GM23248 (cell line): ENCODE data around the gene UFSP2. TPM values are rescaled to one million over a fixed set of nuclear protein-coding genes. Genes with fewer than 3 reads are reported as not detected.

ENCODE experiments used
- DNase-seq: peaks from one replicate; pipeline ENCODE4 v3.0.0-alpha.2; 2015
- H2AFZ ChIP-seq: fragments of 200-600 bp; sonication (generic); 2 replicates; pipeline ENCODE4 v1.6.1; 2016; ENCODE audit warnings: antibody characterized with exemption
- H3F3A ChIP-seq: fragments of 200-600 bp; sonication (generic); 2 replicates; pipeline ENCODE4 v1.6.1; 2016; ENCODE audit warnings: mild to moderate bottlenecking, antibody characterized with exemption, mixed run types; ENCODE audit not compliant: insufficient read depth
- H3K27ac ChIP-seq: fragments of 200-600 bp; sonication (generic); 2 replicates; pipeline ENCODE4 v1.5.1; 2016; ENCODE audit warnings: mild to moderate bottlenecking
- H3K27me3 ChIP-seq: fragments of 200-600 bp; sonication (generic); replicated peaks from 2 replicates; pipeline ENCODE4 v1.6.1; 2016; ENCODE audit warnings: mild to moderate bottlenecking; ENCODE audit not compliant: insufficient read depth
- H3K36me3 ChIP-seq: fragments of 200-600 bp; sonication (generic); 2 replicates; pipeline ENCODE4 v1.6.1; 2016; ENCODE audit warnings: low read depth, mild to moderate bottlenecking
- H3K4me1 ChIP-seq: fragments of 200-600 bp; sonication (generic); 2 replicates; pipeline ENCODE4 v1.6.1; 2016; ENCODE audit warnings: mild to moderate bottlenecking; ENCODE audit not compliant: insufficient read depth
- H3K4me2 ChIP-seq: fragments of 200-600 bp; sonication (generic); one replicate; pipeline ENCODE4 v1.6.1; 2016; ENCODE audit warnings: mild to moderate bottlenecking; ENCODE audit not compliant: unreplicated experiment
- H3K4me3 ChIP-seq: fragments of 200-600 bp; sonication (generic); 2 replicates; pipeline ENCODE4 v1.5.1; 2016; ENCODE audit warnings: mild to moderate bottlenecking
- H3K79me2 ChIP-seq: fragments of 200-600 bp; sonication (generic); 2 replicates; pipeline ENCODE4 v1.6.1; 2016; ENCODE audit warnings: mild to moderate bottlenecking; ENCODE audit not compliant: insufficient read depth
- H3K9ac ChIP-seq: fragments of 200-600 bp; sonication (generic); 2 replicates; pipeline ENCODE4 v1.6.1; 2016; ENCODE audit warnings: mild to moderate bottlenecking
- H3K9me2 ChIP-seq: fragments of 200-600 bp; sonication (generic); 2 replicates; pipeline ENCODE4 v1.6.1; 2016; ENCODE audit warnings: mixed run types, mild to moderate bottlenecking, moderate library complexity; ENCODE audit not compliant: insufficient read depth
- H3K9me3 ChIP-seq: fragments of 200-600 bp; sonication (generic); one replicate; pipeline ENCODE4 v1.6.1; 2017; ENCODE audit warnings: low read depth
- H4K20me1 ChIP-seq: fragments of 200-600 bp; sonication (generic); 2 replicates; pipeline ENCODE4 v1.6.0; 2016; ENCODE audit not compliant: insufficient read depth
- EZH2 ChIP-seq: fragments of 200-600 bp; sonication (generic); IDR thresholded peaks from 2 replicates; pipeline ENCODE4 v1.6.1; 2018; ENCODE audit warnings: antibody characterized with exemption, mild to moderate bottlenecking; ENCODE audit not compliant: insufficient read depth, poor library complexity, severe bottlenecking
- EZH2phosphoT487 ChIP-seq: fragments of 200-600 bp; sonication (generic); IDR thresholded peaks from 2 replicates; pipeline ENCODE4 v1.6.1; 2018; ENCODE audit warnings: antibody characterized with exemption, moderate library complexity, mild to moderate bottlenecking, low read depth; ENCODE audit not compliant: insufficient read depth
- WGBS, 2 experiments: methylation state at CpG; one replicate each; pipeline ENCODE4 v1.1.6; 2015 to 2017; ENCODE audit warnings: low lambda C conversion rate in 2 of 2, low coverage in 1 of 2; ENCODE audit errors: missing lambda C conversion rate in 2 of 2; 5-methylcytosine and 5-hydroxymethylcytosine counted together
- in situ Hi-C: fragments of 300-500 bp; cut with MboI; formaldehyde crosslinking; loops from 2 replicates; pipeline ENCODE4 v1.15.0; 2020
- polyA plus RNA-seq: library from polyadenylated mRNA; unstranded; fragments of >200 nt; fragmentation: Nextera tagmentation; extraction: Ambion mirVana; gene quantifications from 2 replicates; pipeline ENCODE4 v1.2.1, GENCODE V29; 2016
- total RNA-seq: library from RNA; depleted of rRNA; stranded (reverse); fragments of >200 nt; shearing (Covaris generic); gene quantifications from 2 replicates; pipeline ENCODE4 v1.2.3, GENCODE V29; 2014

Gene UFSP2
- total and polyA plus RNA-seq, 2 experiments from 2014 or later: 25.6 to 26.8 TPM

DNA sequence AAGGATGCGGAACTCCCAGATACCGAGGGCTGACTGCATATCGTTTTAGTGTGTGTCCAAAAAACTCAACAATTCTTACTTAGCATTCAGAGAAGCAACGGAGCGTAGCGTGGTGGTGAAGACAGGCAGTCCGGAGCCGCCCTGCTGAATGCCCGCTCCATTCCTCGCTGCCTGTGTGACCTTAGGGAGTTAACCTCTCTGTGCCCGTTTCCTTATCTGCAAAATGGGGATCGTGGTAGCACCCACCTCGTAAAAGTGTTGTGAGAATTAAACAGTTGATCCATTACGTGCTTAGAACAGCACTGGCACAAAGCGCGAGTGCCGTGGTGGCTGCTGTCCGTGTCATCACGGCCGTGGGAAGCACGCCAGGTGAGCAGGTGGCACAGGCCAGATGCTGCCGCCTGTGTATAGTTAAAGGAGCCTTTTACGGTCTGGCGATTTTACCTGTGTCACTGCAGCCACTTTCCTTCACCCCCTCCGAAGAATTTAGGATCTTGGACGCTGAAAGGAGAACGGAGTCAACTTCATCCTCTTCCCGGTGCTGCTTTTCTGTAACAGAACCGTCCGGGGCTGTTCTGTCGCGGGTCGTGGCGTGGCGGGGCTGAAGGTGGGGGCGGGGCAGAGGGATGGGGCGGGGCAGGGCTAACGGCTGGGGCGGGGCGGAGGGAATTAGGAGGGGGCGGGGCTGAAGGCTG lies 44.9 kb upstream of the UFSP2 start:
- in situ Hi-C loops: no loop called here
- TF ChIP-seq EZH2 (no peak), EZH2phosphoT487 (no peak)
- H3K27ac ChIP-seq: no peak overlapping the region
- peaks cover 8% of the 10 kb centered on the region; the same call in 1 of the 2 replicates for H3K27me3 ChIP-seq
- H3K4me3 ChIP-seq: peak overlapping the region; percentile 81
- 2 to 3% methylated on average over 34 to 41 of the region's 41 CpGs for whole genome bisulfite sequencing, 2 experiments
- H3K9me3 ChIP-seq: no peaks in the 10 kb centered on the region
- H3F3A ChIP-seq: peaks cover 17% of the 10 kb centered on the region
- no peaks in the 10 kb centered on the region for H4K20me1 ChIP-seq
- peak overlapping the region; percentile 97 for H3K4me2 ChIP-seq
- peak overlapping the region; percentile 58 for H3K9ac ChIP-seq
- H3K79me2 ChIP-seq: no peaks in the 10 kb centered on the region
- no peaks in the 10 kb centered on the region for H3K9me2 ChIP-seq
- peak; percentile 60 for DNase-seq
- H2AFZ ChIP-seq: peak overlapping the region; percentile 87
- no peaks in the 10 kb centered on the region for H3K36me3 ChIP-seq
- peaks cover 14% of the 10 kb centered on the region for H3K4me1 ChIP-seq

DNA sequence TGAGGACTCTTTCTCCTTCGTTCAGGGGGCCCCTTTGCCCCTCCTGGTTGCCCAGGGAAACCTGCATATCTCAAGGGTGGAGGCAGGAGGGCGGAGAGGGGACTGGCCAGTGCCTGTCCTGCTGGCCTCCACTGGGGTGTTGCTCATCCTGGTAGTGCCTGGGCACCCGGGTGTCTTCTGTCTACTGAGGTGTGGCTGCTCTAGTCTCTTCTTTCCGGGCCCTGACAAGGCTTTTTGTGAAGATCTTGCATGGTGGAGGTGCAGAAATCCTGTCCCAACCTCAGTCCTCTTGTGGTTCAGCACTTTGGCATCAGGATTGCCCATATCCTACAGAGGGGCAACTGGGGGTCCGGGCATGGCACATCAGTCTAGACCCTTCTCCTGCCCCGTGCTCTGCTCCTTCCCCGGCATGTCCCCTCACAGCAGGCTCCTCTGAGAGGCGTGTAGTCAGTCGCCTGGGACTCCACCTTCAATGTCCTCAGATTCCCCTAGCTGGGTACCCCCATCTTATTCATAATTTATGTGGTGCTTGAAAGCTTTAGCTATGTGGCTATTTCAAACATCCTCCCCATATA lies 43.9 kb upstream of the UFSP2 start:
- DNase-seq: no peak
- Histone ChIP-seq H4K20me1 (no peaks in the 10 kb centered on the region), H3K9me3 (no peaks in the 10 kb centered on the region), H3K36me3 (no peaks in the 10 kb centered on the region), H3K27ac (no peak overlapping the region), H3K27me3 (peaks cover 8% of the 10 kb centered on the region; the same call in 1 of the 2 replicates), H3K9ac (no peak overlapping the region), H2AFZ (no peak overlapping the region), H3K79me2 (no peaks in the 10 kb centered on the region), H3K4me3 (no peak overlapping the region), H3K4me1 (peaks cover 14% of the 10 kb centered on the region), H3K4me2 (no peak overlapping the region), H3F3A (peaks cover 17% of the 10 kb centered on the region), H3K9me2 (no peaks in the 10 kb centered on the region)
- in situ Hi-C loops: no loop called here
- WGBS, 2 experiments: 76 to 78% methylated on average over 9 of the region's 9 CpGs
- TF ChIP-seq EZH2phosphoT487 (no peak), EZH2 (no peak)

DNA sequence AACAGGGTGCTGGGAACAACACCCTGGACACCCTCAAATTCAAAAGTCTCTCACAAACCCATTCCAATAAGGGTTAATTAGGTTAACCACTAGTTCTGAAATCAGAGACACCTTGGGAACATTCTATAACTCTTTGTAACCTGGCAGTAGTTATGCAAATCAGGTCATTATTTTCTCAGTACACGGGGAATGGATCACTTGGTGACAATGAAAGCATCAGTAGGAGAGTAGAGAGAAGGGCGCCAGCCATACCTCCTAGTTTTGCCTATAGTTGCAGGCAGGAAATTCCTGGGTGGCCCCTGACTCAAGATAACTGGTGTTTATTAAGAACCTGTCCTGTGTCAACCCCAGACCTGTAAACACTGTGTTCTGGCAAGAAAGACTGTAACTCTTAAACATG lies 43.2 kb upstream of the UFSP2 start:
- Histone ChIP-seq H3K4me3 (no peak overlapping the region), H2AFZ (no peak overlapping the region), H3K9me2 (no peaks in the 10 kb centered on the region), H3K9ac (no peak overlapping the region), H3K27ac (no peak overlapping the region), H3K9me3 (no peaks in the 10 kb centered on the region), H3F3A (peaks cover 17% of the 10 kb centered on the region), H3K27me3 (peaks cover 8% of the 10 kb centered on the region; the same call in 1 of the 2 replicates), H4K20me1 (no peaks in the 10 kb centered on the region), H3K79me2 (no peaks in the 10 kb centered on the region), H3K36me3 (no peaks in the 10 kb centered on the region), H3K4me2 (no peak overlapping the region), H3K4me1 (peaks cover 14% of the 10 kb centered on the region)
- in situ Hi-C loops: no loop called here
- DNase-seq: no peak
- TF ChIP-seq EZH2 (no peak), EZH2phosphoT487 (no peak)
- WGBS, 2 experiments: 71 to 75% methylated on average over 2 of the region's 2 CpGs

DNA sequence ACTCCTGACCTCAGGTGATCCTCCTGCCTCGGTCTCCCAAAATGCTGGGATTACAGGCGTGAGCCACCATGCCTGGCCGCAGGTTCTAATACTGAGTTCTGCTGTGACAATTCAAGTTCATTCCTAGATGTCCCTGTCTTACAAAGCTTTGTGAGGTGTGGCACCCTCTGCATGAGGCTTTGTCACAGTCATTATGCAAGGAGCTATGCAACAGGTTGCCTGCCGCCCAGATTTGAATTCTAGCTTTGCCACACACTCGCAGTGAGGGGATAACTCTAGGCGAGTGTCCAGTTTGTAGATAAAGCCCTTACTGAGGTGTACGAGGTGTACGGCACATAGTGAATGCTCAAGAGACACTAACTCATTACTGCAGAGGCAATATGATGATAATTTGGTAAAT lies 42.2 kb upstream of the UFSP2 start:
- in situ Hi-C loops: no loop called here
- H3K36me3 ChIP-seq: no peaks in the 10 kb centered on the region
- no peak overlapping the region for H3K4me3 ChIP-seq
- no peak for TF ChIP-seq EZH2
- TF ChIP-seq EZH2phosphoT487: no peak
- no peak overlapping the region for H2AFZ ChIP-seq
- H3K9me2 ChIP-seq: no peaks in the 10 kb centered on the region
- no peak for DNase-seq
- H3K4me2 ChIP-seq: no peak overlapping the region
- H3K27me3 ChIP-seq: peaks cover 8% of the 10 kb centered on the region; the same call in 1 of the 2 replicates
- H3K9ac ChIP-seq: no peak overlapping the region
- peaks cover 14% of the 10 kb centered on the region for H3K4me1 ChIP-seq
- no peaks in the 10 kb centered on the region for H3K9me3 ChIP-seq
- no peaks in the 10 kb centered on the region for H3K79me2 ChIP-seq
- no peaks in the 10 kb centered on the region for H4K20me1 ChIP-seq
- H3F3A ChIP-seq: peaks cover 17% of the 10 kb centered on the region
- WGBS, 2 experiments: 83 to 84% methylated on average over 8 of the region's 8 CpGs
- H3K27ac ChIP-seq: no peak overlapping the region
